ENCODE data around the gene GUSB.

GUSB gene

GRCh38 chr7:65938336-65938895 is 43.6 kb downstream of the GUSB start:
- Histone ChIP-seq H3K4me3 (no peak overlapping the region), H3K27ac (no peak overlapping the region)
- no peak for DNase-seq (ENCODE audit: low spot score)
- TF ChIP-seq CTCF (IDR thresholded peaks at IDR 0.05) = no peak

- no peak for TF ChIP-seq CTCF (IDR thresholded peaks at IDR 0.05)
- DNase-seq (ENCODE audit: low spot score) = no peak
- Histone ChIP-seq H3K4me3 (no peak overlapping the region), H3K27ac (no peak overlapping the region)
These were observed 44.7 kb downstream of the GUSB start for GRCh38 chr7:65937296-65937695.

GRCh38 chr7:65931685-65932084 is 50.3 kb downstream of the GUSB start:
- no peak for TF ChIP-seq CTCF (IDR thresholded peaks at IDR 0.05)
- Histone ChIP-seq H3K4me3 (no peak overlapping the region), H3K27ac (no peak overlapping the region)
- no peak for DNase-seq (ENCODE audit: low spot score)

GRCh38 chr7:65927489-65928448 is 54.2 kb downstream of the GUSB start:
- Histone ChIP-seq H3K27ac (no peak overlapping the region), H3K4me3 (no peak overlapping the region)
- no peak for TF ChIP-seq CTCF (IDR thresholded peaks at IDR 0.05)
- DNase-seq (ENCODE audit: low spot score) = no peak

DNA sequence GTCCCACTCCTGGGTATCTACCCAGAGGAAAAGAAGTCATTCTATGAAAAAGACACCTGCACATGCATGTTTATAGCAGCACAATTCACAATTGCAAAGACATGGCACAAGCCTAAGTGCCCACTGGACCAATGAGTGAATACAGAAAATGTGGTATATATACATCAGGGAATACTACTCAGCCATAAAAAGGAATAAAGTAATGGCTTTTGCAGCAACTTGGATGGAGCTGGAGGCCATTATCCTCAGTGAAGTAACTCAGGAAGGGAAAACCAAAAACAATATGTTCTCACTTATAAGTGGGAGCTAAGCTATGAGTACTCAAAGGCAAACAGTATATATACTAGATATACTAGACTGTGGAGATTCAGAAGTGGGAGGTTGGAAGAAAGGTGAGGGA is 55.4 kb downstream of the GUSB start:
- no peak for DNase-seq (ENCODE audit: low spot score)
- no peak overlapping the region for H3K27ac ChIP-seq
- H3K4me3 ChIP-seq = no peak overlapping the region
- no peak for TF ChIP-seq CTCF (IDR thresholded peaks at IDR 0.05)

DNA sequence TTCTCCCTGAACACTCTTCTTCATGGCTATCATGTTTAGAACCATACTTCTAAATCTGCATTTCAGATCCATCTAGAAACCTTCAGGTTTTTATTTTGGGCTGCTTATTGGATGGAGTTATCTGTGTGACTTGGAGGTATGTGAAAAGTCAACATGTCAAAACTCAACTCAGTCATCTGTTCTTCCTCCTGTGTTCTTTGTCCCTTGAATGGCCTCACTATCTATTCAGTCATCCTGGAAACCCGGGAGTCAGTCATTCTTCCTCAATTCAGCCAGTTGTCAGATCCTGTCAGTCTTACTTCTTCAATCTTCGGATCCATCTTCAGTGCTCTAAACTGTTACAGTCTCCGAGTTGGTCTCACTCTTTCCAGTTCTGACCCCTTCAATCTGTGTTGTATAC is 57.0 kb downstream of the GUSB start:
- no peak for DNase-seq (ENCODE audit: low spot score)
- Histone ChIP-seq H3K27ac (no peak overlapping the region), H3K4me3 (no peak overlapping the region)
- no peak for TF ChIP-seq CTCF (IDR thresholded peaks at IDR 0.05)

DNA sequence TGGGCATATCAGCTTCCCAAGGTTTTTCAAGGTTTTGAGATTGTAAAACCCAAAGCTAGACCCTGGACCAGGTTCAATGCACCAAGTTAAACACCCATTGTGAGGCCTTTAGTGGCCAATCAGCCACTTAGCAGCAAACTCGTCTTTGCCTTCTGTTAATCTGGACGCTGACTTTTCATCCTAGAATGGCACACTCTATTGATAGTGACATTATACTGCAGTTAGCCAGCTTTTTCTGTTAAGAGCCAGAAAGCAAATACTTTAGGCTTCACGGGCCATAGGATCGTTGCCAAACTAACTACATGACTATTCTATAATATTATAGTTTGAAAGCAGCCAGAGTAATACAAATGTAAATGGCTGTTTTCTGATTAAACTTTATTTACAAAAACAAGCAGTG is 57.8 kb downstream of the GUSB start:
- DNase-seq (ENCODE audit: low spot score) = no peak
- no peak overlapping the region for H3K27ac ChIP-seq
- no peak for TF ChIP-seq CTCF (IDR thresholded peaks at IDR 0.05)

More for the DNA sequence above, 57.8 kb downstream of the GUSB start:
- no peak overlapping the region for H3K4me3 ChIP-seq
